Liver (tissue), 9 donors: ENCODE data around the gene EPN3. TPM values are rescaled to one million over a fixed set of nuclear protein-coding genes. Genes with fewer than 3 reads are reported as not detected.

ENCODE experiments used
- DNase-seq: peaks from one replicate; pipeline ENCODE4 v3.0.0-alpha.2; 2017; ENCODE audit warnings: low spot score
- H3K27ac ChIP-seq, 2 donors: one replicate each; pipeline ENCODE4 v1.7.0; 2013; ENCODE audit warnings: inconsistent platforms in 2 of 2, low read length in 2 of 2, control low read depth in 1 of 2, low read depth in 1 of 2, mild to moderate bottlenecking in 1 of 2
- H3K27me3 ChIP-seq, 4 donors: one replicate each; pipeline versions ENCODE4 v1.6.1 to v1.7.0; 2013; ENCODE audit warnings: low read length in 3 of 4, inconsistent platforms in 1 of 4, mild to moderate bottlenecking in 1 of 4, moderate library complexity in 1 of 4; ENCODE audit not compliant: control insufficient read depth in 4 of 4, insufficient read depth in 4 of 4
- H3K36me3 ChIP-seq, 4 donors: one replicate each; pipeline versions ENCODE4 v1.6.1 to v1.7.0; 2013; ENCODE audit warnings: low read length in 3 of 4, mild to moderate bottlenecking in 3 of 4, low read depth in 1 of 4, moderate library complexity in 1 of 4; ENCODE audit not compliant: control insufficient read depth in 4 of 4, insufficient read depth in 3 of 4
- H3K4me1 ChIP-seq, 4 donors: one replicate each; pipeline versions ENCODE4 v1.6.1 to v1.7.0; 2013; ENCODE audit warnings: low read length in 3 of 4, mild to moderate bottlenecking in 3 of 4, moderate library complexity in 1 of 4; ENCODE audit not compliant: control insufficient read depth in 4 of 4, insufficient read depth in 4 of 4
- H3K4me3 ChIP-seq, 3 donors: one replicate each; pipeline versions ENCODE4 v1.6.1 to v1.7.0; 2013; ENCODE audit warnings: low read length in 3 of 3, control low read depth in 1 of 3, low read depth in 1 of 3, mild to moderate bottlenecking in 1 of 3
- H3K9ac ChIP-seq, 2 donors: one replicate each; pipeline ENCODE4 v1.7.0; 2013; ENCODE audit warnings: low read length in 2 of 2, mild to moderate bottlenecking in 2 of 2, moderate library complexity in 2 of 2, control low read depth in 1 of 2, low read depth in 1 of 2
- H3K9me3 ChIP-seq, 4 donors: one replicate each; pipeline versions ENCODE4 v1.6.1 to v1.7.0; 2013; ENCODE audit warnings: low read length in 3 of 4; ENCODE audit not compliant: control insufficient read depth in 4 of 4
- EGR1 ChIP-seq, 2 donors: IDR thresholded peaks; 2 replicates each; pipeline ENCODE4 v1.6.1; 2016 to 2018; ENCODE audit warnings: antibody characterized with exemption in 2 of 2, low read depth in 2 of 2
- FOXA1 ChIP-seq: IDR thresholded peaks from 2 replicates; pipeline ENCODE4 v1.6.1; 2016; ENCODE audit warnings: antibody characterized with exemption
- FOXA2 ChIP-seq: IDR thresholded peaks from 2 replicates; pipeline ENCODE4 v1.6.1; 2016; ENCODE audit warnings: antibody characterized with exemption
- GABPA ChIP-seq, 2 donors: IDR thresholded peaks in 1 of 2; conservative IDR thresholded peaks in 1 of 2; 2 replicates each; pipeline ENCODE4 v1.6.1; 2016; ENCODE audit warnings: antibody characterized with exemption in 2 of 2, mild to moderate bottlenecking in 1 of 2, moderate library complexity in 1 of 2
- HNF4A ChIP-seq, 2 donors: conservative IDR thresholded peaks; 2 replicates each; pipeline ENCODE4 v1.6.1; 2016; ENCODE audit warnings: antibody characterized with exemption in 2 of 2, mild to moderate bottlenecking in 2 of 2
- HNF4G ChIP-seq: IDR thresholded peaks from 2 replicates; pipeline ENCODE4 v1.6.1; 2016; ENCODE audit warnings: antibody characterized with exemption
- JUND ChIP-seq, 2 donors: IDR thresholded peaks; 2 replicates each; pipeline ENCODE4 v1.6.1; 2016; ENCODE audit warnings: antibody characterized with exemption in 2 of 2
- MAX ChIP-seq: IDR thresholded peaks from 2 replicates; pipeline ENCODE4 v1.6.1; 2016; ENCODE audit warnings: antibody characterized with exemption
- NR2F2 ChIP-seq: IDR thresholded peaks from 2 replicates; pipeline ENCODE4 v1.6.1; 2016; ENCODE audit warnings: antibody characterized with exemption
- RAD21 ChIP-seq, 2 donors: IDR thresholded peaks; 2 replicates each; pipeline ENCODE4 v1.6.1; 2016; ENCODE audit warnings: antibody characterized with exemption in 2 of 2, mild to moderate bottlenecking in 2 of 2
- REST ChIP-seq: IDR thresholded peaks from 2 replicates; pipeline ENCODE4 v1.6.1; 2016; ENCODE audit warnings: antibody characterized with exemption, mild to moderate bottlenecking
- RXRA ChIP-seq, 2 donors: IDR thresholded peaks; 2 replicates each; pipeline ENCODE4 v1.6.1; 2017 to 2018; ENCODE audit warnings: antibody characterized with exemption in 2 of 2, mild to moderate bottlenecking in 1 of 2
- SP1 ChIP-seq: IDR thresholded peaks from 2 replicates; pipeline ENCODE4 v1.6.1; 2018; ENCODE audit warnings: antibody characterized with exemption, mild to moderate bottlenecking
- TAF1 ChIP-seq: conservative IDR thresholded peaks from 2 replicates; pipeline ENCODE4 v1.6.1; 2016; ENCODE audit warnings: antibody characterized with exemption, mild to moderate bottlenecking
- YY1 ChIP-seq: IDR thresholded peaks from 2 replicates; pipeline ENCODE4 v1.6.1; 2016; ENCODE audit warnings: antibody characterized with exemption, mild to moderate bottlenecking
- ZBTB33 ChIP-seq: IDR thresholded peaks from 2 replicates; pipeline ENCODE4 v1.6.1; 2016; ENCODE audit warnings: antibody characterized with exemption
- WGBS: extraction: QIAGEN DNeasy Blood & Tissue Kit; methylation state at CpG from one replicate; pipeline ENCODE4 v1.1.7; 2013; 5-methylcytosine and 5-hydroxymethylcytosine counted together
- polyA plus RNA-seq, 2 donors: library from polyadenylated mRNA; stranded (reverse) in 1 of 2; unstranded in 1 of 2; fragments of 200-250 nt in 1 of 2; fragments of >200 nt in 1 of 2; fragmentation: Nextera tagmentation in 1 of 2; extraction: Ambion mirVana in 1 of 2; gene quantifications; one replicate each; pipeline versions ENCODE4 v1.2.1 to v1.2.3, GENCODE V29; 2013 to 2015
- total RNA-seq, 2 donors: library from RNA; depleted of rRNA; stranded (reverse); fragments of >200 nt; gene quantifications; one replicate each; pipeline ENCODE4 v1.2.3, GENCODE V29; 2014
- donor health status: healthy.
- donor health status: healthy.
- donor health status: healthy.
- donor health status: healthy.
- donor health status: healthy.

The EPN3 gene
- total and polyA plus RNA-seq, 4 donors = 0.06 to 0.51 (median 0.33) TPM; not detected in 1

- Histone ChIP-seq H3K27ac (no peak overlapping the region), H3K36me3 (no peaks in the 10 kb centered on the region), H3K27me3 (no peaks in the 10 kb centered on the region), H3K9me3 (no peaks in the 10 kb centered on the region), H3K4me1 (no peaks in the 10 kb centered on the region), H3K9ac (no peak overlapping the region), H3K4me3 (no peak overlapping the region)
- DNase-seq = no peak
- 85% methylated on average over 8 of the region's 8 CpGs for WGBS
- TF ChIP-seq YY1 (no peak), RXRA (IDR thresholded peaks at IDR 0.05) (no peak), EGR1 (IDR thresholded peaks at IDR 0.05; ENCODE audit: low read depth in 2 of 2) (no peak), HNF4A (conservative IDR thresholded peaks at IDR 0.05) (no peak), SP1 (no peak), FOXA1 (no peak), ZBTB33 (no peak), GABPA (IDR thresholded peaks at IDR 0.05 in 1 of 2, conservative IDR thresholded peaks at IDR 0.05 in 1 of 2) (no peak), REST (no peak), JUND (IDR thresholded peaks at IDR 0.05) (no peak)
Observed at GRCh38 chr17:50495217-50495823, 37.2 kb upstream of the EPN3 start.

GRCh38 chr17:50495918-50496317, 36.6 kb upstream of the EPN3 start:
- H3K4me3 ChIP-seq = no peak overlapping the region
- H3K4me1 ChIP-seq = no peaks in the 10 kb centered on the region
- no peak overlapping the region for H3K9ac ChIP-seq
- H3K36me3 ChIP-seq = no peaks in the 10 kb centered on the region
- no peak overlapping the region for H3K27ac ChIP-seq
- H3K9me3 ChIP-seq = no peaks in the 10 kb centered on the region
- 98% methylated on average over 8 of the region's 8 CpGs for WGBS
- H3K27me3 ChIP-seq = no peaks in the 10 kb centered on the region
- DNase-seq = no peak
- TF ChIP-seq TAF1 (no peak), FOXA1 (no peak), NR2F2 (no peak), FOXA2 (no peak), YY1 (no peak), HNF4G (no peak), MAX (no peak), ZBTB33 (no peak), RAD21 (IDR thresholded peaks at IDR 0.05) (no peak)
